MM.1S (cell line): ENCODE results near the gene CTNNAL1.

ENCODE experiments used
- DNase-seq: peaks from one replicate; pipeline ENCODE4 v3.0.0-alpha.2; 2015
- H2AFZ ChIP-seq: fragments of 300-600 bp; sonication (generic); 2 replicates; pipeline ENCODE4 v1.6.0; 2016; ENCODE audit warnings: antibody characterized with exemption, low read length
- H3F3A ChIP-seq: fragments of 300-600 bp; sonication (generic); 2 replicates; pipeline ENCODE4 v1.6.1; 2016; ENCODE audit warnings: mild to moderate bottlenecking, antibody characterized with exemption, low read length, moderate library complexity, mixed read lengths; ENCODE audit not compliant: insufficient read depth
- H3K27ac ChIP-seq: fragments of 300-600 bp; sonication (generic); 2 replicates; pipeline ENCODE4 v1.5.1; 2016; ENCODE audit warnings: mild to moderate bottlenecking, low read length
- H3K27me3 ChIP-seq: fragments of 300-600 bp; sonication (generic); replicated peaks from 2 replicates; pipeline ENCODE4 v1.6.0; 2016; ENCODE audit warnings: low read length; ENCODE audit not compliant: insufficient read depth
- H3K36me3 ChIP-seq: fragments of 300-600 bp; sonication (generic); replicated peaks from 2 replicates; pipeline ENCODE4 v1.6.1; 2016; ENCODE audit warnings: mild to moderate bottlenecking, low read length, mixed read lengths; ENCODE audit not compliant: insufficient read depth
- H3K4me1 ChIP-seq: fragments of 300-600 bp; sonication (generic); 2 replicates; pipeline ENCODE4 v1.6.1; 2016; ENCODE audit warnings: low read length, mixed read lengths
- H3K4me2 ChIP-seq: fragments of 300-600 bp; sonication (generic); 2 replicates; pipeline ENCODE4 v1.6.0; 2016; ENCODE audit warnings: low read depth, low read length
- H3K4me3 ChIP-seq: fragments of 300-600 bp; sonication (generic); 2 replicates; pipeline ENCODE4 v1.5.1; 2016; ENCODE audit warnings: low read length, mixed read lengths
- H3K79me2 ChIP-seq: fragments of 300-600 bp; sonication (generic); 2 replicates; pipeline ENCODE4 v1.6.1; 2016; ENCODE audit warnings: mixed run types, low read length, mixed read lengths
- H3K9ac ChIP-seq: fragments of 300-600 bp; sonication (generic); 2 replicates; pipeline ENCODE4 v1.6.1; 2016; ENCODE audit warnings: low read length, mixed read lengths
- H3K9me2 ChIP-seq: fragments of 300-600 bp; sonication (generic); replicated peaks from 2 replicates; pipeline ENCODE4 v1.6.1; 2016; ENCODE audit warnings: mild to moderate bottlenecking, low read length, mixed read lengths; ENCODE audit not compliant: insufficient read depth
- H3K9me3 ChIP-seq: fragments of 300-600 bp; sonication (generic); replicated peaks from 2 replicates; pipeline ENCODE4 v1.6.1; 2016; ENCODE audit warnings: mild to moderate bottlenecking, low read length, mixed read lengths; ENCODE audit not compliant: insufficient read depth
- H4K20me1 ChIP-seq: fragments of 300-600 bp; sonication (generic); 2 replicates; pipeline ENCODE4 v1.6.1; 2016; ENCODE audit warnings: mild to moderate bottlenecking, low read length, moderate library complexity, mixed read lengths; ENCODE audit not compliant: insufficient read depth
- EZH2 ChIP-seq: fragments of 300-600 bp; sonication (generic); optimal IDR thresholded peaks from 2 replicates; pipeline ENCODE3; 2017; ENCODE audit warnings: low read depth, mild to moderate bottlenecking, antibody characterized with exemption, low read length, mixed read lengths
- EZH2phosphoT487 ChIP-seq: fragments of 300-600 bp; sonication (generic); IDR thresholded peaks from 2 replicates; pipeline ENCODE4 v1.6.1; 2018; ENCODE audit warnings: antibody characterized with exemption, low read length
- TF ChIP-seq, protein P1 (sequence below): fragments of 300-600 bp; sonication (generic); IDR thresholded peaks from 2 replicates; pipeline ENCODE4 v1.5.1; 2016; ENCODE audit warnings: antibody characterized with exemption, low read length, mixed read lengths

The CTNNAL1 gene

DNA sequence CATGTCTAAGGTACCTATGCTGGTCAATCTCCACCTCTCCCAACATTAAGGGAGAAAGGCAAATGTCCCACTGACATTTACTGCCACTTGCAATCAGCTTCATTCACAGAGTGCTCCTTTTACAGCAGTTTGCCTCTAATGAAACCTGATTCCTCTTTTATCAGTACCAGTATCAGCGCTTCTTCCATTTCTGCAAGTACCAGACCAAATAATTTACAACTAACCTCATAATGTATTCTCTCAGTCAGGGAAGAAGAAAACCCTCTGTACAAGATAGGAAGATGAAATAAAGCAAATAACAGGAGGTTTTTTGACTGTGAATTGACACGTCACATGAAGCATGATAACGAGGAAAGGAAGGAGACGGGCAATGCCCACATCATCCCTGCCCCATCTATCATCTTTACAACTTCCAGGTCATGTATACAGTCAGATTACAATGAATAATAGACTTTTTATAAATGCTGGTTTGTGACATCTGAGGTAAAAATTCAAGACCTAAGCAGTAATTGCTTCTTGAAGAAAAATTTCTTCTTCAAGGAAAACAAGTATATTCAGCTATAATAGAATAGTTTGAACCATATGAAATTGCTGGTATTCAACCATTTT, 57.2 kb downstream of the CTNNAL1 start:
- Histone ChIP-seq H3K27ac (no peak overlapping the region), H3F3A (no peaks in the 10 kb centered on the region), H3K9me2 (no peaks in the 10 kb centered on the region), H3K4me1 (no peaks in the 10 kb centered on the region), H3K4me3 (no peak overlapping the region), H3K79me2 (no peaks in the 10 kb centered on the region), H3K9me3 (no peaks in the 10 kb centered on the region), H2AFZ (no peak overlapping the region), H4K20me1 (no peaks in the 10 kb centered on the region), H3K4me2 (no peak overlapping the region), H3K9ac (no peak overlapping the region), H3K36me3 (no peaks in the 10 kb centered on the region), H3K27me3 (no peaks in the 10 kb centered on the region)
- DNase-seq: no peak
- TF ChIP-seq EZH2phosphoT487: no peak
- TF ChIP-seq EZH2: no peak
- TF ChIP-seq, protein P1, sequence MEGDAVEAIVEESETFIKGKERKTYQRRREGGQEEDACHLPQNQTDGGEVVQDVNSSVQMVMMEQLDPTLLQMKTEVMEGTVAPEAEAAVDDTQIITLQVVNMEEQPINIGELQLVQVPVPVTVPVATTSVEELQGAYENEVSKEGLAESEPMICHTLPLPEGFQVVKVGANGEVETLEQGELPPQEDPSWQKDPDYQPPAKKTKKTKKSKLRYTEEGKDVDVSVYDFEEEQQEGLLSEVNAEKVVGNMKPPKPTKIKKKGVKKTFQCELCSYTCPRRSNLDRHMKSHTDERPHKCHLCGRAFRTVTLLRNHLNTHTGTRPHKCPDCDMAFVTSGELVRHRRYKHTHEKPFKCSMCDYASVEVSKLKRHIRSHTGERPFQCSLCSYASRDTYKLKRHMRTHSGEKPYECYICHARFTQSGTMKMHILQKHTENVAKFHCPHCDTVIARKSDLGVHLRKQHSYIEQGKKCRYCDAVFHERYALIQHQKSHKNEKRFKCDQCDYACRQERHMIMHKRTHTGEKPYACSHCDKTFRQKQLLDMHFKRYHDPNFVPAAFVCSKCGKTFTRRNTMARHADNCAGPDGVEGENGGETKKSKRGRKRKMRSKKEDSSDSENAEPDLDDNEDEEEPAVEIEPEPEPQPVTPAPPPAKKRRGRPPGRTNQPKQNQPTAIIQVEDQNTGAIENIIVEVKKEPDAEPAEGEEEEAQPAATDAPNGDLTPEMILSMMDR: no peak

DNA sequence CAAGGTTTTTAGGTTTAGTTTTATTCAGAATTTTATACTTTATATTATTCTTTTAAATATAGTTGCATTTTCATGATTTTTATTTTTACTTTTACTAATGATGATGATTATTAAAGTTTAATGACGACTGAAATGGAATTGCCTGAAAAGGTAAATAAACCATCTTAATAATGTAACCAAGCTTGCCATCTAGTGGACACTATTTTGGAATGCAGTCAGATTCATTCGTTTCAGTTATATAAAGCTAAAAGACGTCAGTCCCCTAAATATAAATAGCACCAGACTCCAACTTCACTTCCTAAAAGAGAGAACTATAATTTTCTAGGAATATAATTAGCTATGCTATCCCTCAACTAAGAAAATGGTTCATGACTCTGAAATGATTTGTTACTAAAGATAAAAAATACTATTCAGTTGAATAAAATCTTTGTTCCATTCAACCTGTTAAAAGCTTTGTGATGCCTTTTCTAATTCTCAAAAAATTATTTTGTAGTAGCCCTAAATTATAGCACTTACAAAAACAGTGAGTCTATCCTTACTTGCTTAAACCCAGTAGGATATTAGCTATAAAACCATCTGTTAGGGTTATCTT, 59.2 kb downstream of the CTNNAL1 start:
- no peak for TF ChIP-seq EZH2
- TF ChIP-seq, protein P1: peak; percentile 58
- no peak for TF ChIP-seq EZH2phosphoT487
- no peaks in the 10 kb centered on the region for H3K9me3 ChIP-seq
- no peaks in the 10 kb centered on the region for H3K4me1 ChIP-seq
- H2AFZ ChIP-seq: no peak overlapping the region
- H3K79me2 ChIP-seq: no peaks in the 10 kb centered on the region
- H4K20me1 ChIP-seq: no peaks in the 10 kb centered on the region
- H3K4me3 ChIP-seq: no peak overlapping the region
- H3K36me3 ChIP-seq: no peaks in the 10 kb centered on the region
- no peak overlapping the region for H3K4me2 ChIP-seq
- no peaks in the 10 kb centered on the region for H3F3A ChIP-seq
- no peak overlapping the region for H3K9ac ChIP-seq
- peak; percentile 55 for DNase-seq
- H3K27me3 ChIP-seq: no peaks in the 10 kb centered on the region
- H3K27ac ChIP-seq: no peak overlapping the region
- H3K9me2 ChIP-seq: no peaks in the 10 kb centered on the region

DNA sequence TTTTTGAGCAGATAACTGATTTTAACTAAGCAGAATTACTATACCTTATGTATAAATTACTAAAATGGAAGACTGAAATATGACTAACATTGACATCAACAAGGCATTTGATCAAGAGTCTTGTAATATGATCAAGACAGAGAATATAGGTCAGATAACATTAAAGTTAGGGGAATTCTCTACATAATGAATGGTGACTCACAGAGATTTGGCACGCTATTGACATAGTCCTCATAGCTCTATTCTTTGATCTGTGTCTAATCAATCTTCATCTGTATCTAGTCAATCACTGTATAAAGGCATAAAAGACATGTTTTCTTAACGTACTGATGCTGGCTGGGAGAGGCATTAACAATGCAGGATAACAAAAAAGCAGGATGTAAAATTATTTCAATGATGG, 61.7 kb downstream of the CTNNAL1 start:
- no peak overlapping the region for H3K27ac ChIP-seq
- TF ChIP-seq EZH2 (no peak), EZH2phosphoT487 (no peak)
- TF ChIP-seq, protein P1: no peak
- no peak overlapping the region for H3K4me3 ChIP-seq

More for the DNA sequence above, 61.7 kb downstream of the CTNNAL1 start:
- Histone ChIP-seq H3K4me2 (no peak overlapping the region), H2AFZ (no peak overlapping the region), H4K20me1 (no peaks in the 10 kb centered on the region), H3F3A (no peaks in the 10 kb centered on the region), H3K4me1 (no peaks in the 10 kb centered on the region), H3K9ac (no peak overlapping the region), H3K79me2 (no peaks in the 10 kb centered on the region), H3K36me3 (no peaks in the 10 kb centered on the region), H3K9me3 (no peaks in the 10 kb centered on the region), H3K9me2 (no peaks in the 10 kb centered on the region), H3K27me3 (no peaks in the 10 kb centered on the region)
- DNase-seq: no peak
